NT2/D1 (cell line): ENCODE data around the gene CXCL16.
A peak's percentile ranks its signal among the peaks of the same experiment; 100 is the strongest.

Source experiments
- DNase-seq: peaks from one replicate; pipeline ENCODE4 v3.0.0-alpha.2; 2011; ENCODE audit warnings: low read depth, low spot score
- H3K27me3 ChIP-seq: 2 replicates; pipeline ENCODE4 v1.6.0; 2011; ENCODE audit warnings: mild to moderate bottlenecking; ENCODE audit not compliant: insufficient read length, insufficient read depth
- H3K36me3 ChIP-seq: 2 replicates; pipeline ENCODE4 v1.6.1; 2011; ENCODE audit warnings: mild to moderate bottlenecking, low read length, mixed read lengths; ENCODE audit not compliant: insufficient read depth, insufficient read length
- H3K4me1 ChIP-seq: 2 replicates; pipeline ENCODE4 v1.5.1; 2011; ENCODE audit not compliant: insufficient read depth, insufficient read length
- H3K4me3 ChIP-seq: 2 replicates; pipeline ENCODE4 v1.5.1; 2011; ENCODE audit warnings: low read depth; ENCODE audit not compliant: insufficient read length
- H3K9ac ChIP-seq: 2 replicates; pipeline ENCODE4 v1.6.0; 2011; ENCODE audit warnings: low read depth; ENCODE audit not compliant: insufficient read length
- H3K9me3 ChIP-seq: 2 replicates; pipeline ENCODE4 v1.5.1; 2011; ENCODE audit warnings: mild to moderate bottlenecking, low read length; ENCODE audit not compliant: insufficient read depth
- SUZ12 ChIP-seq: IDR thresholded peaks from 2 replicates; pipeline ENCODE4 v1.6.1; 2011; ENCODE audit not compliant: insufficient read length, insufficient read depth; ENCODE audit errors: extremely low read depth
- YY1 ChIP-seq: IDR thresholded peaks from 2 replicates; pipeline ENCODE4 v1.6.1; 2011; ENCODE audit not compliant: insufficient read length, insufficient read depth
- ZNF274 ChIP-seq: IDR thresholded peaks from 2 replicates; pipeline ENCODE4 v1.6.1; 2011; ENCODE audit warnings: mild to moderate bottlenecking, low read depth, low read length

Gene CXCL16, protein sequence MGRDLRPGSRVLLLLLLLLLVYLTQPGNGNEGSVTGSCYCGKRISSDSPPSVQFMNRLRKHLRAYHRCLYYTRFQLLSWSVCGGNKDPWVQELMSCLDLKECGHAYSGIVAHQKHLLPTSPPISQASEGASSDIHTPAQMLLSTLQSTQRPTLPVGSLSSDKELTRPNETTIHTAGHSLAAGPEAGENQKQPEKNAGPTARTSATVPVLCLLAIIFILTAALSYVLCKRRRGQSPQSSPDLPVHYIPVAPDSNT

DNA sequence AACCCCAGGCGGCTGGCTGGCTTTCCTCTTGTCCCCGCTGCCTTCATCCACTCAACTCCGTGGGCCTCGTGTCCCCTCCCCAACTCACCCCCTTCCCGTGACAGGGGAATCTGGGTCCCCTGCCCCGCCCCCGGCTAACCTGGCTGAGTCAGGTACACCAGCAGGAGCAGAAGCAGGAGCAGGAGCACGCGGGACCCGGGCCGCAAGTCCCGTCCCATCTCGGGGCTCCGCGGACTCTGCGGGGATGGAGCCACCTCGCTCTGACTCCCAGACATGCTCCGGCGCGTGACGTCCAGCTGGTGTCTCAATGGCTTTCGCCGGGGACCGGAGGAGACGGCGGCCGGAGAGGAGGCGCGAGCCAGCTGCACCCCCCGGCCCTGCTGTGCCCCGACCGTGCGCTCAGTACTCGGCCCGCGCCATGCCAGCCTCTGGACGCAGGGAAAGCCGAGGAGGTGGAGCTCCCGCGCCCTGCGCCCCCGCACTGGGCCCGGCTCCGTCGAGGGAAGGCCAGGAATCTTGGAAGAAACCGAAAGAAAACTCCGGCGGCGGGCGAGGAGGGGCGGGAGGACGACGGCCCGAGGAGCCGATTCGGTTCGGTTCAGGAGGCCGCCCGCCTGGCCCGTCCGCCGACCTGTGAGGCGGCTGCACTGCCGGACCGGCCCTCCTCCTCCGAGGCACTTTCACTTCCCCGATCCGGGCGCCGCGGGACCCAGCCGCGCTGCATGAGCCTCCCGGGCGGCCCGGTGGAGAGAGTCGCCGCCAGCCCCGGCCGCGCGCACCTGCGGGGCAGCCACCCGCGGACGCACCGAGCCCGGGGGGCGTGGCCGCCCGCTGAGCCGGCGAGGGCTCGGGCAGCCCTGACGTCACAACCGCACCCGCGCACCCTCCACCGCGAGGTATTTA, at the start of gene CXCL16, which contains the start of gene ZMYND15:
Gene CXCL16, minus strand, starts transcription at position 807 of the 903 bp plus-strand sequence. Its CDS starts 589 bp downstream, at position 218.
Gene ZMYND15, plus strand, starts transcription at position 712 of the 903 bp plus-strand sequence. CDS start 716 bp downstream, outside the sequence.
- peak within 1 kb of the TSS; percentile 60 for H3K4me3 ChIP-seq
- H3K9me3 ChIP-seq: no peaks in the 10 kb centered on the region
- no peaks in the 10 kb centered on the region for H3K36me3 ChIP-seq
- DNase-seq: no peak
- peaks cover 60% of the 10 kb centered on the region for H3K27me3 ChIP-seq
- peak within 1 kb of the TSS; percentile 61 for H3K9ac ChIP-seq
- H3K4me1 ChIP-seq: peaks cover 3% of the 10 kb centered on the region
- TF ChIP-seq SUZ12 (peak; percentile 87), ZNF274 (no peak), YY1 (no peak)

DNA sequence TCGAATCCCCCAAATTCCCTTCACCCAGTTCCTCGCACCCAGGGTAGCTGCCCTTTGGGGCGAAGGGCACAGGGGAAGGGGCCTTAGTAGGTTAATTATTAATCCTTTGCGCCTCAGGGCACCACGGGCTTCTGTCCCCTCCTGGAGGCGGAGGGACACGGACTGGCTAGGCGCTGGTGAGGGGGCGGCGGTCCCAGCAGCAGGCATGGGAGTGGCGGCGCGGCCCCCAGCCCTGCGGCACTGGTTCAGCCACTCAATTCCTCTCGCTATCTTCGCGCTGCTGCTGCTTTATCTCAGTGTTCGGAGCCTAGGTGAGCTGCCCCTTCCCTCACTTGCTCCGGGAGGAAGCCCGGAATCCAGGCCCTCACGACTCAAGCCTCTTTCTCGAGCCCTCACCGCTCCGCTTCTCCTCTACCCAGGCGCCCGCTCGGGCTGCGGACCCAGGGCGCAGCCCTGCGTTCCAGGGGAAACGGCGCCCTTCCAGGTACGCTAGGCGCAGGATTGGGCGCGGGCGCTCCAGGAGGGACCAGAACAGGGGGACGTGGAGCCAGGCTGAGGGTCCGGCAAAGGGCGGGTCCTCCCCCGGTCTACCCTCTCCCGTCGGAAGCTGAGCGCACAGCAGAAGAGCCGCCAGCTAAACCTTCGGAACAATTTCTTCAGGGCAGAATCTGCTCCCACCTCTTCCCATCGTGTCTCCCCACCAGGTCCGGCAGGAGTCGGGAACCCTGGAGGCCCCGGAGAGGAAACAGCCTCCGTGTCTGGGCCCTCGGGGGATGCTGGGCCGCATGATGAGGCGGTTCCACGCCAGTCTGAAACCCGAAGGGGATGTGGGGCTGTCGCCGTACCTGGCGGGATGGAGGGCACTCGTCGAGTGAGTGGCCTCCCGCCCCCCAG, 49.3 kb upstream of the CXCL16 start, which contains the start of gene GLTPD2:
Gene GLTPD2, plus strand, starts transcription at position 158 of the 894 bp plus-strand sequence. Its CDS starts 48 bp downstream, at position 206.
- H3K9ac ChIP-seq: peak within 1 kb of the TSS; percentile 85
- no peaks in the 10 kb centered on the region for H3K9me3 ChIP-seq
- H3K4me3 ChIP-seq: peak within 1 kb of the TSS; percentile 75
- H3K36me3 ChIP-seq: no peaks in the 10 kb centered on the region
- no peak for DNase-seq
- peaks cover 37% of the 10 kb centered on the region for H3K27me3 ChIP-seq
- no peak for TF ChIP-seq ZNF274
- TF ChIP-seq YY1: no peak
- no peak for TF ChIP-seq SUZ12
- H3K4me1 ChIP-seq: peaks cover 6% of the 10 kb centered on the region

DNA sequence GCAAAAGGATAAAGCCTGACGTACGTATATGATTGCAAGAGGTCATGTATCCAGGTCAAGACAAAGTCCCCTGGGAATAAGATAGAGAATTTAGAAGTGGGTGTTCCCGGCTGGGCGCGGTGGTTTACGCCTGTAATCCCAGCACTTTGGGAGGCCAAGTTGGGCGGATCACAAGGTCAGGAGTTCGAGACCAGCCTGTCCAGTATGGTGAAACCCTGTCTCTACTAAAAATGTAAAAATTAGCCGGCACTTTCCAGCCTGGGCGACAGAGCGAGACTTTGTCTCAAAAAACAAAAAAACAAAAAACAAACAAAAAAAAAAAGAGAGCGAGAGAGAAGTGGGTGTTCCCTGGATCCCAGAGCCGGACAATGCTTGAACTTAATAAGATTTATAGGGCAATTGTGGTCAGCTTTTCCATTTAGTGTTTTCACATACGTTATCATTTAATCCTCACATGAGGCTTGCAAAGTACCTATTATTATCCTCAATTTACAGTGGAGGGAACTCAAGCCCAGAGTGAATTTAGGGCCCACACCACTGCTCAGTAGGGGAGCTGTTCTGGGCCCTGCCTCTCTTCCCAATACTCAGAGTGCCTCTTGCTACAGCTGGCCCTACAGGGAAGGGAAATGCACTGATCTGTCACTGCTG, 48.6 kb upstream of the CXCL16 start:
- Histone ChIP-seq H3K4me3 (peak overlapping the region; percentile 75), H3K27me3 (peaks cover 45% of the 10 kb centered on the region), H3K9me3 (no peaks in the 10 kb centered on the region), H3K4me1 (peaks cover 6% of the 10 kb centered on the region), H3K36me3 (no peaks in the 10 kb centered on the region), H3K9ac (peak overlapping the region; percentile 85)
- DNase-seq: no peak
- TF ChIP-seq SUZ12 (peak; percentile 3), YY1 (no peak), ZNF274 (no peak)

DNA sequence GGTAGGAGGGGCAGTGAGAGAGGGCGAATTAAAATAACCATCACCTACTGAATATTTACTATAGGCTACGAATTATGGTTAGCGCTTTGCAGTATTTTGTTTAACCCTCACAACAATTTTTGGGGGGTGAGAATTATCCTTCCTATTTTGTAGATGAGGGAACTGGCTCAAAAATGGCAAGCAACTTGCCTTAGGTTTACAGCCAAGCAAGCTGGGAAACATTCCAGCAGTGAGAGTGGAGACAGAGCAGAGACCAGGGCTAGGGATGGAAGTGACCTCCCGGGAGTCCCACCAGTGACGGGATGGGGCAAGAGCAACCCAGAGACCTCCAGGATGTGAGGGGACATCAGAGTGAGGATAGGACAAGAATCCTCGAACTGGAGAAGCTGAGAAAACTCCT, 46.8 kb upstream of the CXCL16 start:
- DNase-seq: no peak
- no peak overlapping the region for H3K4me3 ChIP-seq
- TF ChIP-seq YY1 (no peak), SUZ12 (no peak), ZNF274 (no peak)
- no peaks in the 10 kb centered on the region for H3K36me3 ChIP-seq
- H3K27me3 ChIP-seq: peaks cover 49% of the 10 kb centered on the region
- H3K9me3 ChIP-seq: no peaks in the 10 kb centered on the region
- peaks cover 6% of the 10 kb centered on the region for H3K4me1 ChIP-seq
- H3K9ac ChIP-seq: no peak overlapping the region

DNA sequence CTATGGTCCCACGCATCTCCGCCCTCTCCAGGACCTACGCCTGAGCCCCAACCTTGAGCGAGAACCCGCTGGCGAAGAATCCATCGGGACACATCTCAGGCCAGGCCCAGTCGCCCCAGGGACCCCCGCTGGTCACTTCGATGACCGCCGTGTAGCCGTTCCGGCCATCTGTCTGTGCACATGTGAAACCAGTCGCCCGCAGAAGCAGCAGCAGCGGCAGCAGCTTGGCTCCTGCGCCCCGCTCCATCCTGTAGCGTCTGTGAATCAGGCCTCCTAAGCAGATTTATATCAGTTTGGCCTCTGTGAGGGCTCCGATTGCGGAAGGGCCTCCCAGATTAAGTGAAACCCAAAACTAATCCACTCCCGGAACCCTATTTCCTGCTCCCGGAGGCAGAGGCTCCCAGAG, 46.4 kb upstream of the CXCL16 start, which contains the start of gene VMO1:
Gene VMO1, minus strand, starts transcription at position 259 of the 406 bp plus-strand sequence. Its CDS starts 12 bp downstream, at position 247.
- no peaks in the 10 kb centered on the region for H3K36me3 ChIP-seq
- H3K9me3 ChIP-seq: no peaks in the 10 kb centered on the region
- peak within 1 kb of the TSS; percentile 9 for H3K4me3 ChIP-seq
- TF ChIP-seq SUZ12: no peak
- no peak for TF ChIP-seq ZNF274
- TF ChIP-seq YY1: no peak
- H3K27me3 ChIP-seq: peaks cover 46% of the 10 kb centered on the region
- no peak for DNase-seq
- H3K9ac ChIP-seq: no peak within 1 kb of the TSS
- H3K4me1 ChIP-seq: peaks cover 6% of the 10 kb centered on the region

DNA sequence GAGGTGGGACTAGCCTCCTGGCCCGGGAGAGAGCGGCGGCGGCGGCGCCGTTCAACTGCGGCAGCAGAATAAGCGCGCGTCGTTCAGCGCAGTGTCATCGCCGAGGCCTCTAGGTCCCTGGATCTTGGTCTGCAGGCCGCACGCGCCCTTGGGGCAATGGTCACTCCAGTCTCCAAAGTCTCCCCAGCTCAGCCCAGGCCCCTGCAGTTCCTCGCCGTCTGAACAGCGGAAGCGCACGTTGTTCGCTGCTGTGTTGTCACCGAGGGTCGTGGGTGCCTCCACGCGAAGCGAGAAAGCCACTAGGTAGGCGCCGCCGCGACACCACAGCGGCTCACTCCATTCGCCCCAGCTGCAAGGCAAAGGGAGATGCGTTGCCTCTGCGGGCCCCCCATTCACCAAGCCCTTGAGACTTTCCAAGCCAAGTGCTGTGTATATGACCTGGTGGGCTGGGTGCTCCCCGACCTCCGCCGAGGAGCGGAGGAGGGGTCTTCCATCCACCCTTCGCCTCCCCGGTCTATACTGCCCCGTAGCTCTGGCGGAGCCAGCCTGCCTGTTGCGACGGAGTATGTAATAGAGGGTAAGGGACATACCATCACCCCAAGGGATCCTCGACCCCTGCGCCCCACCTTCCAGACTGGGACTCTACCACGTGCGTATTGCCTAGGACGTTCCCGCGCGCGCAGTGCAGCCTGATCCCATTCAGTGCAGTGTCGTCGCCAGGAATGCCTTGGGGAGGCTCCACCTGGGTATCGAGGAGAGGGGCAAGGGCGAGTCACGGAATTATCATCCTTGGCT, 45.8 kb upstream of the CXCL16 start:
- Histone ChIP-seq H3K9me3 (no peaks in the 10 kb centered on the region), H3K9ac (no peak overlapping the region), H3K27me3 (peaks cover 40% of the 10 kb centered on the region), H3K36me3 (no peaks in the 10 kb centered on the region), H3K4me1 (peaks cover 6% of the 10 kb centered on the region), H3K4me3 (peak overlapping the region; percentile 9)
- TF ChIP-seq ZNF274 (no peak), YY1 (no peak), SUZ12 (no peak)
- DNase-seq: no peak
